HCT116 (cell line): ENCODE results near the gene C16orf74. TPM values are rescaled to one million over a fixed set of nuclear protein-coding genes. Genes with fewer than 3 reads are reported as not detected.

Experiments used
- ATAC-seq: fragments of 200-7000 bp; cut with Tn5 transposase; 2 replicates; pipeline ENCODE4 v1.9.1; 2020; ENCODE audit warnings: mild to moderate bottlenecking, moderate library complexity
- BruUV-seq: library from RNA; stranded (reverse); fragments of 400-500 nt; replicated peaks from 2 replicates; lab custom pipeline; 2021; lab: Mats Ljungman, UMichigan
- CTCF ChIA-PET: fragments of 300-600 bp; sonication (Branson Sonifier 250); formaldehyde crosslinking; loops from one replicate; lab custom pipeline; 2021; ENCODE audit warnings: antibody characterized with exemption; lab: Charles Lee
- POLR2A ChIA-PET: fragments of 300-600, 350-600 bp; sonication (Branson Sonifier 250); formaldehyde crosslinking; loops from one replicate; lab custom pipeline; 2021; ENCODE audit warnings: antibody characterized with exemption; lab: Charles Lee
- RAD21 ChIA-PET, 2 experiments: fragments of 300-600 bp; sonication (Branson Sonifier 250); formaldehyde crosslinking; loops; one replicate each; lab custom pipeline; 2023; ENCODE audit warnings: low total read pairs in 2 of 2; ENCODE audit not compliant: uncharacterized antibody in 2 of 2, unreplicated experiment in 2 of 2, low non-redundant PET in 1 of 2; lab: Charles Lee
- DNase-seq: peaks from one replicate; pipeline ENCODE4 v3.0.0-alpha.2; 2010; ENCODE audit warnings: low read depth, low spot score
- H2AFZ ChIP-seq: fragments of 200-600 bp; shearing (Covaris generic), sonication (generic); 2 replicates; pipeline ENCODE4 v1.6.1; 2017; ENCODE audit warnings: low read depth, mixed run types, mixed read lengths, antibody characterized with exemption, low read length; ENCODE audit not compliant: poor library complexity, severe bottlenecking
- H3K27ac ChIP-seq: 2 replicates; pipeline ENCODE4 v1.5.1; 2012; ENCODE audit warnings: low read depth, low read length
- H3K27me3 ChIP-seq: fragments of 200-600 bp; sonication (generic); 2 replicates; pipeline ENCODE4 v1.6.1; 2016; ENCODE audit warnings: mixed run types, low read length, mixed read lengths; ENCODE audit not compliant: insufficient read depth
- H3K36me3 ChIP-seq, 2 experiments: fragments of 200-500 bp in 1 of 2; fragments of 200-600 bp in 1 of 2; sonication (Bioruptor generic) in 1 of 2; sonication (generic) in 1 of 2; 2 replicates each; pipeline versions ENCODE4 v1.5.1 to v1.6.1; 2014 to 2016; ENCODE audit warnings: low read length in 2 of 2, inconsistent platforms in 1 of 2, mixed read lengths in 1 of 2, mixed run types in 1 of 2; ENCODE audit not compliant: insufficient read depth in 2 of 2, control insufficient read depth in 1 of 2
- H3K4me1 ChIP-seq, 2 experiments: fragments of 200-600 bp in 1 of 2; sonication (generic) in 1 of 2; 2 replicates each; pipeline versions ENCODE4 v1.5.1 to v1.6.1; 2012 to 2017; ENCODE audit warnings: low read length in 2 of 2, inconsistent platforms in 1 of 2, mild to moderate bottlenecking in 1 of 2, mixed read lengths in 1 of 2, mixed run types in 1 of 2, moderate library complexity in 1 of 2; ENCODE audit not compliant: insufficient read depth in 2 of 2, control insufficient read depth in 1 of 2
- H3K4me2 ChIP-seq: fragments of 200-600 bp; sonication (generic); 2 replicates; pipeline ENCODE4 v1.6.1; 2017; ENCODE audit warnings: mixed run types, low read length, mixed read lengths
- H3K4me3 ChIP-seq, 2 experiments: fragments of 200-600 bp in 1 of 2; sonication (generic) in 1 of 2; replicated peaks in 1 of 2; 2 replicates each; pipeline ENCODE4 v1.5.1; 2011 to 2016; ENCODE audit warnings: low read length in 2 of 2, control low read depth in 1 of 2, low read depth in 1 of 2, mild to moderate bottlenecking in 1 of 2, mixed read lengths in 1 of 2, mixed run types in 1 of 2
- H3K79me2 ChIP-seq: fragments of 200-600 bp; sonication (generic); 2 replicates; pipeline ENCODE4 v1.6.1; 2017; ENCODE audit warnings: mild to moderate bottlenecking, mixed run types, low read length, moderate library complexity, mixed read lengths; ENCODE audit not compliant: insufficient read depth
- H3K9ac ChIP-seq: fragments of 200-600 bp; sonication (generic); 2 replicates; pipeline ENCODE4 v1.6.1; 2016; ENCODE audit warnings: low read length, mixed read lengths
- H3K9me2 ChIP-seq: fragments of 200-600 bp; sonication (generic), shearing (Covaris generic); 2 replicates; pipeline ENCODE4 v1.6.1; 2017; ENCODE audit warnings: mixed run types, mild to moderate bottlenecking, moderate library complexity; ENCODE audit not compliant: insufficient read depth
- H3K9me3 ChIP-seq, 2 experiments: fragments of 200-500 bp in 1 of 2; fragments of 200-600 bp in 1 of 2; sonication (Bioruptor generic) in 1 of 2; sonication (generic) in 1 of 2; 2 replicates each; pipeline ENCODE4 v1.6.1; 2014 to 2017; ENCODE audit warnings: low read length in 2 of 2, mixed read lengths in 2 of 2, inconsistent platforms in 1 of 2, low read depth in 1 of 2, mild to moderate bottlenecking in 1 of 2, mixed run types in 1 of 2, moderate library complexity in 1 of 2; ENCODE audit not compliant: control insufficient read depth in 1 of 2, insufficient read depth in 1 of 2
- H4K20me1 ChIP-seq: fragments of 200-600 bp; sonication (generic), shearing (Covaris generic); 2 replicates; pipeline ENCODE4 v1.6.1; 2017; ENCODE audit warnings: mixed run types, mild to moderate bottlenecking, moderate library complexity; ENCODE audit not compliant: insufficient read depth
- CBX3 ChIP-seq: IDR thresholded peaks from 2 replicates; pipeline ENCODE4 v1.6.1; 2012; ENCODE audit warnings: low read depth
- EGR1 ChIP-seq: IDR thresholded peaks from 2 replicates; pipeline ENCODE4 v1.6.1; 2012; ENCODE audit warnings: low read depth
- EZH2 ChIP-seq: fragments of 200-600 bp; sonication (generic); IDR thresholded peaks from 2 replicates; pipeline ENCODE4 v1.6.1; 2017; ENCODE audit warnings: antibody characterized with exemption, mixed run types
- EZH2phosphoT487 ChIP-seq: fragments of 200-600 bp; IDR thresholded peaks from 2 replicates; pipeline ENCODE4 v1.6.1; 2018; ENCODE audit warnings: antibody characterized with exemption, borderline replicate concordance
- JUND ChIP-seq: IDR thresholded peaks from 2 replicates; pipeline ENCODE4 v1.6.1; 2012
- POLR2A ChIP-seq: IDR thresholded peaks from 2 replicates; pipeline ENCODE4 v1.7.0; 2011; ENCODE audit warnings: borderline replicate concordance; ENCODE audit not compliant: insufficient read depth, insufficient read length; ENCODE audit errors: extremely low read depth
- POLR2AphosphoS5 ChIP-seq: IDR thresholded peaks from 2 replicates; pipeline ENCODE4 v1.6.1; 2011; ENCODE audit warnings: mild to moderate bottlenecking, low read depth, low read length, moderate library complexity
- SIN3A ChIP-seq: IDR thresholded peaks from 2 replicates; pipeline ENCODE4 v1.6.1; 2012; ENCODE audit warnings: low read depth
- ZFX ChIP-seq: fragments of 450-650 bp; IDR thresholded peaks from 2 replicates; pipeline ENCODE4 v1.6.1; 2017
- intact Hi-C: fragments of 100-400 bp; cut with micrococcal nuclease; formaldehyde crosslinking; loops from 2 replicates; pipeline ENCODE4 v1.10.0; 2022
- total RNA-seq: library from RNA; stranded (reverse); gene quantifications from one replicate; pipeline ENCODE4 v1.2.1, GENCODE V29; 2021; ENCODE audit not compliant: unreplicated experiment
- TF ChIP-seq, protein P1 (sequence below): IDR thresholded peaks from 2 replicates; pipeline ENCODE4 v1.6.1; 2012
- TF ChIP-seq, protein P2 (sequence below): IDR thresholded peaks from 2 replicates; pipeline ENCODE4 v1.6.1; 2012; ENCODE audit warnings: low read depth
- TF ChIP-seq, protein P3 (sequence below), 3 experiments: fragments of 200-600 bp in 1 of 3; sonication (generic) in 1 of 3; IDR thresholded peaks in 2 of 3; conservative IDR thresholded peaks in 1 of 3; 2 replicates each; pipeline ENCODE4 v1.5.1; 2012 to 2017; ENCODE audit warnings: low read depth in 2 of 3, low read length in 2 of 3, antibody characterized with exemption in 1 of 3, borderline replicate concordance in 1 of 3, control low read depth in 1 of 3, mild to moderate bottlenecking in 1 of 3, mixed read lengths in 1 of 3, mixed run types in 1 of 3, moderate library complexity in 1 of 3; ENCODE audit not compliant: insufficient read depth in 1 of 3

C16orf74 gene
- total RNA-seq, 1 experiment from 2014 or later = 30.0 TPM

DNA sequence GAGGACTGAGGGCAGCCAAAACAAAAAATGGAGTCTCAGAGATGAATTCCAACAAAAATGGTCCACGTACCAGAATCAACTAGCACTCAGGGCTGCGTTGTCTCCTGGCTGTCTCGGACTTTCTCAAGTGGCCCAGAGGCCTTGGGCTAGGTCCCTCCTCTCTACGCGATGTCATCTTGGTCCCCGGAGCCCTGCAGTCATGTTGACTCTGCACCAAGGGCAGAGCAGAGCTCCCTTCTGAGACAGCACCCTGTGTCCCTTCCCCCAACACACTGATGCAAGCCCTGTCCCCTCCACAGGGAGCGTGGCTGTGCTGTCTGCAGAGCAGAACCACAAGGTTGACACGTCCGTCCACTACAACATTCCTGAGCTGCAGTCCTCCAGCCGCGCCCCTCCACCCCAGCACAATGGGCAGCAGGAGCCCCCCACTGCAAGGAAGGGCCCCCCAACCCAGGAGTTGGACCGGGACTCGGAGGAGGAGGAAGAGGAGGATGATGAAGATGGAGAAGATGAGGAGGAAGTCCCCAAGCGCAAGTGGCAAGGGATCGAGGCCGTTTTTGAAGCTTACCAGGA lies 83.0 kb downstream of the C16orf74 start:
- Histone ChIP-seq H3K36me3 (peaks cover 70 to 83% of the 10 kb centered on the region in 2 experiments; a peak in 3 of 4 replicates), H3K27me3 (no peaks in the 10 kb centered on the region), H3K4me1 (no peaks in the 10 kb centered on the region), H3K9ac (no peak overlapping the region), H3K79me2 (no peaks in the 10 kb centered on the region), H3K4me2 (no peak overlapping the region), H2AFZ (no peak overlapping the region), H3K9me3 (no peaks in the 10 kb centered on the region), H3K9me2 (no peaks in the 10 kb centered on the region), H4K20me1 (peaks cover 4% of the 10 kb centered on the region; the same call in 1 of the 2 replicates), H3K4me3 (no peak overlapping the region), H3K27ac (no peak overlapping the region)
- BruUV-seq = no TSS peak
- peak; percentile 26 for ATAC-seq
- TF ChIP-seq, protein P1, sequence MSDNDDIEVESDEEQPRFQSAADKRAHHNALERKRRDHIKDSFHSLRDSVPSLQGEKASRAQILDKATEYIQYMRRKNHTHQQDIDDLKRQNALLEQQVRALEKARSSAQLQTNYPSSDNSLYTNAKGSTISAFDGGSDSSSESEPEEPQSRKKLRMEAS = no peak
- TF ChIP-seq, protein P2, sequence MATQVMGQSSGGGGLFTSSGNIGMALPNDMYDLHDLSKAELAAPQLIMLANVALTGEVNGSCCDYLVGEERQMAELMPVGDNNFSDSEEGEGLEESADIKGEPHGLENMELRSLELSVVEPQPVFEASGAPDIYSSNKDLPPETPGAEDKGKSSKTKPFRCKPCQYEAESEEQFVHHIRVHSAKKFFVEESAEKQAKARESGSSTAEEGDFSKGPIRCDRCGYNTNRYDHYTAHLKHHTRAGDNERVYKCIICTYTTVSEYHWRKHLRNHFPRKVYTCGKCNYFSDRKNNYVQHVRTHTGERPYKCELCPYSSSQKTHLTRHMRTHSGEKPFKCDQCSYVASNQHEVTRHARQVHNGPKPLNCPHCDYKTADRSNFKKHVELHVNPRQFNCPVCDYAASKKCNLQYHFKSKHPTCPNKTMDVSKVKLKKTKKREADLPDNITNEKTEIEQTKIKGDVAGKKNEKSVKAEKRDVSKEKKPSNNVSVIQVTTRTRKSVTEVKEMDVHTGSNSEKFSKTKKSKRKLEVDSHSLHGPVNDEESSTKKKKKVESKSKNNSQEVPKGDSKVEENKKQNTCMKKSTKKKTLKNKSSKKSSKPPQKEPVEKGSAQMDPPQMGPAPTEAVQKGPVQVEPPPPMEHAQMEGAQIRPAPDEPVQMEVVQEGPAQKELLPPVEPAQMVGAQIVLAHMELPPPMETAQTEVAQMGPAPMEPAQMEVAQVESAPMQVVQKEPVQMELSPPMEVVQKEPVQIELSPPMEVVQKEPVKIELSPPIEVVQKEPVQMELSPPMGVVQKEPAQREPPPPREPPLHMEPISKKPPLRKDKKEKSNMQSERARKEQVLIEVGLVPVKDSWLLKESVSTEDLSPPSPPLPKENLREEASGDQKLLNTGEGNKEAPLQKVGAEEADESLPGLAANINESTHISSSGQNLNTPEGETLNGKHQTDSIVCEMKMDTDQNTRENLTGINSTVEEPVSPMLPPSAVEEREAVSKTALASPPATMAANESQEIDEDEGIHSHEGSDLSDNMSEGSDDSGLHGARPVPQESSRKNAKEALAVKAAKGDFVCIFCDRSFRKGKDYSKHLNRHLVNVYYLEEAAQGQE = no peak
- TF ChIP-seq EGR1 = no peak
- TF ChIP-seq, protein P3, sequence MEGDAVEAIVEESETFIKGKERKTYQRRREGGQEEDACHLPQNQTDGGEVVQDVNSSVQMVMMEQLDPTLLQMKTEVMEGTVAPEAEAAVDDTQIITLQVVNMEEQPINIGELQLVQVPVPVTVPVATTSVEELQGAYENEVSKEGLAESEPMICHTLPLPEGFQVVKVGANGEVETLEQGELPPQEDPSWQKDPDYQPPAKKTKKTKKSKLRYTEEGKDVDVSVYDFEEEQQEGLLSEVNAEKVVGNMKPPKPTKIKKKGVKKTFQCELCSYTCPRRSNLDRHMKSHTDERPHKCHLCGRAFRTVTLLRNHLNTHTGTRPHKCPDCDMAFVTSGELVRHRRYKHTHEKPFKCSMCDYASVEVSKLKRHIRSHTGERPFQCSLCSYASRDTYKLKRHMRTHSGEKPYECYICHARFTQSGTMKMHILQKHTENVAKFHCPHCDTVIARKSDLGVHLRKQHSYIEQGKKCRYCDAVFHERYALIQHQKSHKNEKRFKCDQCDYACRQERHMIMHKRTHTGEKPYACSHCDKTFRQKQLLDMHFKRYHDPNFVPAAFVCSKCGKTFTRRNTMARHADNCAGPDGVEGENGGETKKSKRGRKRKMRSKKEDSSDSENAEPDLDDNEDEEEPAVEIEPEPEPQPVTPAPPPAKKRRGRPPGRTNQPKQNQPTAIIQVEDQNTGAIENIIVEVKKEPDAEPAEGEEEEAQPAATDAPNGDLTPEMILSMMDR (IDR thresholded peaks at IDR 0.05 in 2 of 3, conservative IDR thresholded peaks at IDR 0.05 in 1 of 3; ENCODE audit: borderline replicate concordance in 1 of 3, insufficient read depth in 1 of 3, low read depth in 2 of 3, low read length in 2 of 3) = no peak
- TF ChIP-seq POLR2AphosphoS5 = no peak
- no peak for TF ChIP-seq EZH2
- no peak for TF ChIP-seq EZH2phosphoT487
- TF ChIP-seq CBX3 = no peak
- TF ChIP-seq JUND = no peak
- TF ChIP-seq SIN3A = no peak
- no peak for TF ChIP-seq POLR2A
- TF ChIP-seq ZFX = no peak
- ChIA-PET CTCF (interaction anchor here (0.6 kb wide), 1 partner anchor 8 kb away, joined by 3 read pairs; no protein-coding TSS in a partner anchor), POLR2A (no interaction called here), RAD21 (no interaction called here)
- intact Hi-C loops = no loop called here
- no peak for DNase-seq
